Measurements from ENCODE around the gene LEMD3.

LEMD3 gene

DNA sequence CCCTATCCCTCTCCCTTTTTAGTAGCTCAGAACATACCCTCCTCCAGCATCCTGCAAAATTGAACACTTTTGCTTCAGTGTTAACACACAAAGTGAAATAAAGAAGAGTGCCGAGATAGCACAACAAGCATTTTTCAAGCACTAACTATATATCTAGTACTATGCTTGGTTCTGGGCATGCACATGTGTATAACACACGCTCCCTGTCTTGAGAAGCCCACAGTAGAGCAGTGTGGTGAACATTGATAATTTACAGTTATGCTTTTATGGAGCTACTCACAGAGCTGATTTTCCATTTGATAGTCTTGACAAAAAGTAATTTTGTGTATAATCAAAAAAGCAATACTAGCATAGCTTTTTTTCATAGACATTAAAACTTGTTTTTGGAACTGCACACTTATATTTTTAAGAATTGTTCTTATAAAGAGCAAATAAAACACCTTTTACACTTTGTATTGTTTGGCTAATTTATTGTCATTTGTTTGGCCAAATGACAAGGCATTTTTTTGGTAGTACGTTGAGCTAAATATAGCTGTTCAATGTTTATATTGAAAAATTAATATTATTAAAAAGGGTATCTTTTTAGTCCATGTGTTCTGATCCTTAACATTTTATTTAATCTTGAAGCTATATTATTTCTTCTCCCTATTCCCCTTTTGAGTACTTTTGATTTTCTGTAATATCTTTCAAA lies 39.7 kb downstream of the LEMD3 start:
- DNase-seq = no peak

DNA sequence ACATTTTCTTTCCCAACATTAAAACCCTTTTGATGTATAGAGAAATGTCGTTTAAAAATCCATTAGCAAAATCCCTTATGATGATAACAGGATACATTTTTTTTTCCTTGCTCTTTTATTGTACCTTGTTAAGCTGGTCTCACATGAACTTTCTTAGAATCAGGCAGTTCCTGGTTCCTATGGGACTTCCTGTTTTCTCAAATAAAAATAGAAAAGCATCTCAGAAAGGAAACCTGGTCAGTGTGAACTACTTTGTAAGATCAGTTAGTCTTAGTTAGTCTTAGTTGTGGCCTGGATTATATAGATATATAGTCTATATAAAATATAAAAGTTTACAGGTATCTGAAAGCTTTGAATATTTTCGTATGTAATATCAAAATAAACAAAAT lies 40.3 kb downstream of the LEMD3 start:
- DNase-seq = no peak

DNA sequence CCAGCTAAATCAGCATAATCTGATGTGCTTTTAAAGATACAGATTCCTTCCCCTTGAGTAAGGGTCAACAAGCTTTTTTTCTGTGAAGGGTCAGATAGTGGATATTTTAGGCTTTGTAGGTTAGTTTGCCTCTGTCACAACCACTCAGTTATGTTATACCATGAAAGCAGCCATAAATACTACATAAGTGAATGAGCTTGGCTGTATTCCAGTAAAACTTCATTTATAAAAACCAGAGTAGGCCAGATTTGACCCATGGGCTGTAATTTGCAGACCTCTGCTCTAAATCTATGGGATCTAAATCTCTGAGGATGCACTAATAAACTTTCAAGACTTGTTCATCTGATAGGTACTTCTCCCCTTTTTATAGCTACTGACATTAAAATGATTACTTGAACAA lies 47.7 kb downstream of the LEMD3 start:
- DNase-seq = no peak

DNA sequence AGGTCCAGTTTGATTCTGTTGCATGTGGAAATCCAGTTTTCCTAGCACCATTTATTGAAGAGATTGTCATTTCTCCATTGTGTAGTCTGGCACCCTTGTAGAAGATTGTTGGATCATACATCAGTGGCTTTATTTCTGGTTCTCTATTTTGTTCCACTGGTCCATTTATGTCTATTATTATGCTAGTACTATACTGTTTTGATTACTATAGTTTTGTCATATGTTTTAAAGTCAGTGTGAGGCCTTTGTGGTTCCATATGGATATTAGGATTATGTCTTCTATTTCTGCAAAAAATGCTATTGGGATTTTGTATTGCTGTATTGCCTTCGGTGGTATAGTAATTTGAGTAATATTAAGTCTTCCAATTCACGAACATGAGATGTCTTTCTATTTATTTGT lies 51.4 kb downstream of the LEMD3 start:
- DNase-seq = no peak

DNA sequence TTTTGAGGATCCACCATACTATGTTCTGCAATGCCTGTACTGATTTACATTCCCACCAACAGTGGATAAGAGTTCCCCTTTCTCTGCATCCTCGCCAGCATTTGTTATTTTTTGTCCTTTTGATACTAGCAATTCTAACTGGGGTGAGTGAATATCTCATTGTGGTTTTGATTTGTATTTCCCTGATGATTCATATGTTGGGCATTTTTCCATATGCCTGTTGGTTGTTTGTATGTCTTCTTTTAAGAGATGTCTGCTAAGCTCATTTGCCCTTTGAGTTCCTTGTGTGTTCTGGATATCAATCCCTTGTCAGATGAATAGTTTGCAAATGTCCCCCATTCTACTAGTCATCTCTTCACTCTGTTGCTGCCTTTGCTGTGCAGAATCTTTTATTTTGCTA lies 60.1 kb downstream of the LEMD3 start:
- no peak for DNase-seq

DNA sequence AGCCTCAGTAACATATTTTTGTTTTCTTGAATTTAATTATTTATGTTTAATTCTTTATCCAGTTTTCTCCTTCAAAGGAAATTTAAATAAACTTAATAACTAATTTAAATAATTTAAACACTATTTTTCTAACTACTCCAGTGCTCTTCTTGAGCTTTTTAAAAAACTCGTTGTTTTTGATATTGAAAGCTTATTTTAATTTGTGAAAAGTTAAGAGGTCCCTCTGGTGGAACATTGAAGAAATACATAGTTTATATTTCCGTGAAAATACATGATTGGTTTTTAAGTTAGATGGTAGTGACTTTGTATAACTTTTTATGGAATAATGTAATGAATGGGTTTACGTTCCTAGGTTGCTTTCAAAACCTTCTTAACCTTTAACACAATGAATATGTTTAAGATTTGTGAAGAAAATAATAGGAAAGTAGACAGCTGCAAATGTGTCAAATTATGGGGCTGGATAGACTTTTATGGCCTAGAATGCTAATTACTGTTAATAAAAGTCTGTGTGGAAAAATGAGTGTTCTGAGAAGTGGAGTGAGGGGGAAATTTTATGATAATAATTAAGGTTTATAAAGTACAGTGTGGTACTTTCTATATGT lies 63.2 kb downstream of the LEMD3 start:
- no peak for DNase-seq

DNA sequence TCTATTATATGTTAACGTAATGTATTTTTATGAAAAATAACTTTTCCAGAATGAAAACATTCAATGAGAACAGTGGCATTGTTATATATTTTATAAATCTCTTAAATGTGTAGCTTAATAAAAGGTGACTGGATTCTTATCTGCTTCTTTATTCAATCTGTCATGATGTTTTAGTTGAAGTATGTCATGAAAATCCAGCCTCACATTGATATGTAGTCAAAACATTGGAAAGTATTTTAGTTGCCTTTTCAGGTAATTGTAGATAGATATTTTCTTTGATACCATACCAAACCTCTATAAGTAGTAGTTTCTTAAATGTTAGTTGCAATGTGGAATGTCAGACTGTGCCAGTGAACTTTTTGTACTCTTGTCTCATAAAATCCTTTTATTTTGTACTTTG lies 67.8 kb downstream of the LEMD3 start:
- DNase-seq = no peak

DNA sequence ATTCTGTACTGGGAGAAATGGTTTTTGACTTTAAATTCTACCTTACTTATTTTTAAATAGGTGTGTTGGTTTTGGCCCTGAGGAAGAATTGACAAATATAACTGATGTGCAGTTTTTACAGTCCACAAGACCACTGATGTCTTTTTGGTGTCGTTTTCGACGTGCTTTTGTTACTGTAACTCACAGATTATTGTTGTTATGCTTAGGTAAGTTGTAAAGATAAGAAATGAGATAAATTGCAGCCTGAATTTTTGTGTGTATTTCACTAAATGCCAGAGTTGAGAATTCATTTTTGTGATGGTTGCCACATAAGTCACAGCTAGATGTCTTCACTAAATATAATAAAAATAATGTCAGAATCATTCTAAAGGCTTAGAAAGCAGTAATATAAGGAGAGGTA lies 69.2 kb downstream of the LEMD3 start:
- no peak for DNase-seq

DNA sequence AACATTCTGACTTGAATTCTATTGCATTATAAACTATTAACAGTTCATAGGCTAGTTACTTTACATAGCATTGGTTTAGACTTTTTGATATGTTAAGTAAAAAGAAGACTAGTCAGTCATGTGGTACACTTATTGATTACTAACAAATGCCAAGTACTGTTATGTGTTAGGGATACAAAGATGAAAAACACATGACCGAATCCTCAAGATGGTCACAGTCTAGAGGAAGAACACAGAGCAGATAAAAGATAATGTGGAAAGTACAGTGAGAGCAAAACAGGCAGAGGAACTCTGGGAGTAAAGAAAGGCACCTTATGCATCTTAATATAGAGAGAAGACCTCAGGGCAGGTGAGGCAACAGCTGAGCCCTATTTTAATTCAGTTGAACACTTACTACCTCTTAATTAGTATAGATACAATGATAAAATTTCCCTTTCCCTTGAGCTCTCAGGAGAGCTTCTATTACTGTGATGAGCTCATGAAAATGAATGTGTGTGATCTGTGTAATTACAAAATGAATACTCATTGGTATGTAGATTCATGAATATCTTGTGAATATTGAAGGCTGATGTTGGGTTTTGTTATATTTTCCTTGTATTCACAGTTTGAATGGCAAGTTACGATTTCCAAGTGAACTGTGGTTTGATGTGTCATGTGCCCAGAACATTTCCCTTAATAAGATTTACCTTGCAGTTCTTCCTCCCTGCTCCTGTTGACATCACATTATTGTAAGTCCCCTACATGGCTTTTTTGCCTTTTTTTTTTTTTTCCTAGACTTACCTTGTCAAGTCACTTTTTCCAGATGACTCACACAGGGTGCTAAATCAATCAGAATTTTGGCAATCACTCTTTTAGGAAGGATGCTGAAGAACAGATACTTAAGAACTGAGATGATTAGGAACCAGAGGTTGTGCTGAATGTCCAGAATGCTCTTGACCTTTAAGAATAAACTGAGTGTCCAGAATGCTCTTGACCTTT lies 79.6 kb downstream of the LEMD3 start:
- no peak for DNase-seq

DNA sequence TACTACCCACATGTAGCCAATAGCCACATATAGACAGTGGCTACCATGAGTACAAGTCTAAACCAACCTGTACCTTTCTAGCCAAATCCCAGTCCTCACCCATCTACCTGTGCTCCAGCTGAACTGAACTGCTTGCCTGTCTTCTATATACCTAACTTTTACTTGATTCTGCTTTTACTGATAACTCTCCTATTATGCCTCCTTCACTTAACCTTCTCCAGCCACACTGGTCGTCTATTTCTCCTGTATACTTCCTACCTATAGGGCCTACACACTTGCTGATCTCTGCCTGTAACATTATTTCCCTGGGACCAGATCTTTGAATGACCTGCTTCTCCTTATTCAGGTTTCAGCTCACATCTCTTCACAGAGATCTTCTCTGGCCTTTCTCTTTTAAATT lies 83.1 kb downstream of the LEMD3 start:
- no peak for DNase-seq

DNA sequence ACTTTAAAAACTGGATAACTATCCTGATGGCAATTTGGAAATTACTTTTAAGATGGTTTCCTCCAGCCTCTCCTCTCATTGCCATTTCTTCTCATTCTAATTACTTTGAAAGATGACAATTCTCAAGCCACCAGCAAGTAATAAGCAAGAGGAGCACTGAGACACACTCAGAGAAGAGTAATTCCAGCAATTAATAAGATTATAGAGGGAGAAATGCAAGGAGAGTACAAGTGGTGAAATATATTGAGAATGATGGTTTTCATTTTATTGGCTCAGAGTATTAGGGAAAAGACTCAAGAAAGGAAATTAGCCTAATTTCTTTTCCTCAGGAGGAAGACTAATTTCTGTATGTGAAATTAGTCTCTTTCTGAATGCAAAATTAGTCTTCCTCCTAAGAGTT lies 88.6 kb downstream of the LEMD3 start:
- DNase-seq = no peak

DNA sequence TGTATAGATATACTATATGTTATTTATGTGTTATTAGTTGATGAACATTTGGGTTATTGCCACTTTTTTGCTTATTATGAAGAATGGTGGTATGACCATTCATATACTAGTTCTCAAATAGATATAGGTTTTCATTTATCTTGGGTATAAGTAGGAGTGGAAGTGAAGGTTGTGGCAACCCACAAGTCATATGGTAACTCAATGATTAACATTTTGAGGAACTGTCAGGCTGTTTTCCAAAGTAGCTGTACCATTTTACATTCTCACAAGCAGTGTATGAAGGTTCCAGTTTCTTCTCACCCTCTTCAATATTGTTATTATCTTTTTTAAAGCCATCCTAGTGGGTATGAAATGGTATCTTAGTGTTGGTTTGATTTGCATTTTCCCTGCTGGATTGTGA lies 90.1 kb downstream of the LEMD3 start:
- DNase-seq = no peak

DNA sequence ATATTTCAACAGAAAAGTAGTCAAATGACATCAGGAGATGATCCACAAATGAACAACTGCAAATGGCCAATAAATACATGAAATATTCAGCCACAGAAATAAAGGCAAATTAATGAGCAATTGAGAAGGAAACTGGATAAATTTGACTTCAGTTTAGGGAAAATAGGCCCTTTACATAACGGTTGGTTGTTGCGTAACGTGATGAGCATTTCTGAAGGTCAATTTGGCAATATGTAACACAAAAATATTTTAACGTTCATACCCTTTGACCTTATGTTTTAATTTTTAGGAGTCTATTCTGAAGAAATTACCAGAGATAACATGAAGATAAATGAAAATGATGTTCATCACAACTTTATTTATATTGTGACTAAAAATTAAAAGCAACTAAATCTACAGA lies 94.4 kb downstream of the LEMD3 start:
- DNase-seq = no peak

DNA sequence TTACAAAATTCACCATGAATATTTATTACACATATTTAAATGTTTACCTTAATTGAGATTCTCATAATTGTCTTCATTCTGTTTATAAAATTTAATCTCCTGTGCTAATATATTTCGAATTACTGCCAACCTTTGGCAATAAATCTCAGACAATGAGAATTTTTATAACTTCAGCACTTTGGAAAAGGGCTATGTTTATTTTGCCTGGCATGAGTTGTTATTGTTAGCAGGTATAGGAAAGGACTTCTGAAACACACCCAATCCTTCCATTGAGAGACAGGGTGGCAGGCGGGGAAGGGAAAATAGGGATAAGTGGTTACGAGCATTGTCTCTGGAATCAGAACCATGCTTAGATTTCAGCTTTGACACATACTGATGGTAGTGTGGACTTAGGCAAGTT lies 97.0 kb downstream of the LEMD3 start:
- DNase-seq = no peak

DNA sequence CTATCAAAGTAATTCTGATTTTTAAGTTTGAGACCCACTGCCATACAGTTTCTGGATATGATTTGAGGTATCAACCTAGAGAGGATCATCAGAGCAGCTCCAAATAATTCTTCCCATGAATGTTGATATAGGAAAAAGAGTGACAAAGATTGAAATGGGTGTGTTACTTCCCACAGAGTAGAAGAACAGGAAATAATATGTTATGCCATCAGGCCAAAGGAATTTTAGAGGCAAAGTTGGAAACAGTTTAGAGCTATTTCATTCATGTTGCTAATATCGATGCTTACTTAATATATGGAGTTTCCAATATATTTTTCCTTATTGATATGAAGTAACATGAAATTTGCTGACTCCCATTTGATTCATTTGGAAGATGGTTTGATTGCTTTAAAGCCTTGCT lies 100.2 kb downstream of the LEMD3 start:
- DNase-seq = no peak

DNA sequence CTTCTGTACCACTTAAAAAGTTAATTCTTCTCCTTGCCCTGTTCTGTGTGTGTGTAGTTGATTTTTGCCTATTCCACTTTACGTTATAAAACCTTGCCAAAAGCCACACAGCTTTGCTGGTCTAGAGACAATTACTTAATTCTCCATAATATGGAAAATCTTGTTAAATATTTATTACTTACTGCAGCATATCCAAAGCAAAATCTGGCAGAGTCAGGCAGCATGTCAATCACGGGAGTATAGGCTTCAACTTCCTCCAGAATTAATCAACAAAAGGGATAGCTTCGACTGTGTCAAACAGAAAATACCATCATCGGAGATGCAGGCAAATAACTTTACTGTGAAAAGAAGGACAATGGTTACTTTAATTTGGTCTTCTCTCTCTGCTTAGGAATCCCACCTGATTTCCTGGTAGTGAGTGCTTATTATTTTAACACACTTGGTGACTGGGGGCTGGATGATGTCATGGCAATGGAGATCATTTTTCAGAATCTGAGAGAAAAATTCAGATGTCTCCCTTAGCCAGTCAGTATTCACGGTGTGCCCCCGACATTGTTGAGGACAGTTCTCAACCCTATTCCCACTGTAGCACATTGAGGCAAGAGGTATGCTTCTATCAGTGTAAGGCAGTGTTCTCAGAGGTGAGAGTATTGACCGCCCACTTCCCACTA lies 105.4 kb downstream of the LEMD3 start:
- DNase-seq = no peak

DNA sequence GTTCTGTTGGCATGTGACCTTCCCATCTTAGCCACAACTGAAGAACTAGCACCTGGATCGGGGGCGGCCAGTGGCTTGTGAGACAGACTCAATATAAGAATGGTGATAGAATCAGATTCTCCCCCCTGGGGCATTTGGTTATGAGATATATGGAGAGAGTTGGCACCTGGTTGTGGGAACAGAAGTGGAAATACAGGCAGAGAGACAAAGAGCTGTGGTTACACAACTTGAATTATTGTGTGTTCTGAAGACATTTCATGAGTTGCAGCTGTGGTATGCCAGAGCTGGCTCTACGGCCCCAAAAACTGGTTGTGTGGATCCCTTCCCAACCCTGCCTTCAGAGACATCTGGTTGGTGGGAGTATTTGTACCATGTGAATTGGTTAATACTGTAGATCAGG lies 106.2 kb downstream of the LEMD3 start:
- no peak for DNase-seq

DNA sequence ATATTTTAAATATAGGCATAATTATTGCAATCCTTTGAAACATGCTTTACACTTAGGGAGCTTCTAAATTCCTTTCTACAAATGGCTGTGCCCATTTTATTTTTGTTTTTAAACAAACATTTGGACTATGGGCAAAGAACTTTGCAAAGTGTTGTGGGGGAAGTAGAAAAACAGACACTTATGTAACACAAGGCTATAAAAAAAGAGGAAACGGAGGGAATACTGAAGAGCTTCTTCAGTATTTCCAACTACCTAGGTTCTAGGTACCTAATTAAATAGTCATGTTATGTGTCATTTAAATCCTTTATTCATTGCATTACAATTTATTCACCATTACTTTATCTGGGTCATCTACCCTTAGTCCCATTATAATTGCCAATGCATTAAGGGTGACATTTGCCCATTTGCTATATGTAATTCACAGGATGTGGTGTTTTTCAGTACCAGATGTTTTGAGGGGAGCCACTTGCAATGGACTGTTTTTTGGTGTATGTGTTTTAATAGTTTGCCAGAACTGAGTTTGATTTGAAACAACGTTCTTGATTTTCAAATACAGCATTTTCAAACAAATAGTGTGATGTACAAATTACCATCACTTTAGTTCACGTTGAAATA lies 107.6 kb downstream of the LEMD3 start:
- DNase-seq = no peak

DNA sequence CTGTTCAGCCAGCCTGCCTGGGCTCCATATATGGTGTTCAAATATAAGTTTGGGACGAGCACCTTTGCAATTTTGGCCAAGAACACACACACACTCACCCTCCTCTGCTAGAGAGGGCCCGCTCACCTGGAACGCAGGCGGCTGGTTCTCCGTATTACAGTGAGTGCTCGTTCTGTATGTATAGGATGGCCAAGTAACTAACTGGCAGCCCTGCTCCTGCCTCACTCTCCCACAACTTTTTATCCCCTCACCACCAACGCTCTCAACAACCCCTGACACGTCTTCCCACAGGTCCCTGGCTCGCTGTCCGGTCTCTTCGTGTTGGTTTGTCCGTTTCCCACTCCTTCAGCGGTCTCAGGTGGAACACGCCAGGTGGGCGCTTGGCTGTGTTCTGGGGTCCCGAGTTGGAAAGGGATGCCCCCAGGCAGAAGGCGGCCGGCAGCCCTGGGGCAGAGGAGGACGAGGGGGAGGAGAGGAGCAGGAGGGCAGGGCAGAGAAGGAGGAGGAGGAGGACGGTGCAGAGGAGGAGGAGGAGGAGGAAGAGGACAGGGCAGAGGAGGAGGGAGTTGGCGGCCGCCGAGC lies 108.7 kb downstream of the LEMD3 start:
- DNase-seq = no peak

DNA sequence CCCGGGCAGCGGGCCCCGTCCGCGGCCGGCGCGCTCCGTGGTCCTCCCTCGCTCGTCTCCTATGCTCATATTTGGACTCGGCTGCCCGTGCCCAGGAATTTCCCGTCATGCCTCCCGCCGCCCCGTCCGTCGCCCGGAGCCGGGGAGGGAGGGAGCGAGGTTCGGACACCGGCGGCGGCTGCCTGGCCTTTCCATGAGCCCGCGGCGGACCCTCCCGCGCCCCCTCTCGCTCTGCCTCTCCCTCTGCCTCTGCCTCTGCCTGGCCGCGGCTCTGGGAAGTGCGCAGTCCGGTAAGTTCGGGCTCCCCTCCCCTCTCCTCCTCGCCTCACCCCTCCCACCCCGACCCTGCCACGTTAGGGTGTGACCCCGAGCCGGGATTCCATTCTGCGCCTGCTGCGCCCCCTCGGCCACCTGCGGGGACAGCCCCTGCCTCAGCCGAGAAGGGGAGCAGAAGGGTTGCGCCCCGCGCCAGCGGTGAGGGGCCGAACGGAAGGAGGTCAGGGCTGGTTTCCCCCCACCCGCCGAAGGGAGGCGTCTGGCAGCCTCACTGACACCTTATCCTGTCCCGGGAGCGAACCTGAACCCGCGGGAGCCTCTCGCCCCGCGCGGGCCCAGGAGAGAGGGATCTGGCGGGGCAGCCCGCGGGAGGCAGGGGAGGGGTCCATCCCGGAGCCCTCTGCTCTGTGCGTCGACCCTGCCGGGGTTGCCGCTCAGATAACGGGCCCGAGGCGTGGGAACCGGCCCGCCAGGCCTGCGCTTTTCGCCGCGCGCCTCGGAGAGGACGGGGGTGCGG lies 109.4 kb downstream of the LEMD3 start, which contains the start of gene MSRB3:
Gene MSRB3, plus strand, starts transcription at position 108 of the 793 bp plus-strand sequence. CDS start 29,897 bp downstream, outside the sequence.
- DNase-seq = peak; percentile 99

DNA sequence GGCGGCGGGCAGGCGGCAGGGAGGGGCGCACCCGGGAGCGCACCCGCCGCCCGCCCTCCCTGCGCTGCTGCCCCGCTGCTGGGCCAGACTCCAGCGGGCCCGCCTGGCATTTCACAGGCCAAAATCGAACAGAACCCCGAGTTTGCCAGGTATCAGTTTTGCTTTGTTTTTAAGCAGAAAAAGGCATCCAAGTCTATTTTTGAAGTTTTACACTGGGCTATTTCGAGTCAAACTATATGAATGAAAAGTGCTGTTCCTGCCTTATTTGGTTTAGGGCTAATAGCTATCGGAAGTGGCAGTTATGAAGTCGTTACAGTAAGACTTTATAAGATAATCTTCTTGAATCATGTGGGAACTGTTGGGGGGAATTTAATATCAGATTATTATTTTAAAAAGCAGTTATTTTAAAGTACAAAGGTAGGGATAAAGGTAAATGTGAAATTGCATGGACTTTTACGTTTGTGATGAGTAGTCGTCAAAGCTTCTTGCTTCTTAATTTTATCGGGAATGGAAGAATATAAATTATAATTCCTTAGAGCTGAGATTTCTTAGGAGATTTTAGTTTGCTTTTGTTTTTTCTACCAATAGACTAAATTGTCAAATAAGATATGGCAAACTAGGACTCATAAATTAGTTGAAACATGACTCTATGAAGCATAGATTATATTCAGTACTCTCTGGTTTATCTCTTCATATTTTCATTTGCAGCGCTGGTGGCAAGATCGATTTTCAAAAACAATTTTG lies 110.2 kb downstream of the LEMD3 start:
- DNase-seq = no peak
